Measurements from ENCODE around the gene ACTN4.

The ACTN4 gene

GRCh38 chr19:38711726-38712153 is 64.3 kb downstream of the ACTN4 start:
- TF ChIP-seq, protein P1, sequence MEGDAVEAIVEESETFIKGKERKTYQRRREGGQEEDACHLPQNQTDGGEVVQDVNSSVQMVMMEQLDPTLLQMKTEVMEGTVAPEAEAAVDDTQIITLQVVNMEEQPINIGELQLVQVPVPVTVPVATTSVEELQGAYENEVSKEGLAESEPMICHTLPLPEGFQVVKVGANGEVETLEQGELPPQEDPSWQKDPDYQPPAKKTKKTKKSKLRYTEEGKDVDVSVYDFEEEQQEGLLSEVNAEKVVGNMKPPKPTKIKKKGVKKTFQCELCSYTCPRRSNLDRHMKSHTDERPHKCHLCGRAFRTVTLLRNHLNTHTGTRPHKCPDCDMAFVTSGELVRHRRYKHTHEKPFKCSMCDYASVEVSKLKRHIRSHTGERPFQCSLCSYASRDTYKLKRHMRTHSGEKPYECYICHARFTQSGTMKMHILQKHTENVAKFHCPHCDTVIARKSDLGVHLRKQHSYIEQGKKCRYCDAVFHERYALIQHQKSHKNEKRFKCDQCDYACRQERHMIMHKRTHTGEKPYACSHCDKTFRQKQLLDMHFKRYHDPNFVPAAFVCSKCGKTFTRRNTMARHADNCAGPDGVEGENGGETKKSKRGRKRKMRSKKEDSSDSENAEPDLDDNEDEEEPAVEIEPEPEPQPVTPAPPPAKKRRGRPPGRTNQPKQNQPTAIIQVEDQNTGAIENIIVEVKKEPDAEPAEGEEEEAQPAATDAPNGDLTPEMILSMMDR (conservative IDR thresholded peaks at IDR 0.05), result no peak
- no peak overlapping the region for H3K27ac ChIP-seq

DNA sequence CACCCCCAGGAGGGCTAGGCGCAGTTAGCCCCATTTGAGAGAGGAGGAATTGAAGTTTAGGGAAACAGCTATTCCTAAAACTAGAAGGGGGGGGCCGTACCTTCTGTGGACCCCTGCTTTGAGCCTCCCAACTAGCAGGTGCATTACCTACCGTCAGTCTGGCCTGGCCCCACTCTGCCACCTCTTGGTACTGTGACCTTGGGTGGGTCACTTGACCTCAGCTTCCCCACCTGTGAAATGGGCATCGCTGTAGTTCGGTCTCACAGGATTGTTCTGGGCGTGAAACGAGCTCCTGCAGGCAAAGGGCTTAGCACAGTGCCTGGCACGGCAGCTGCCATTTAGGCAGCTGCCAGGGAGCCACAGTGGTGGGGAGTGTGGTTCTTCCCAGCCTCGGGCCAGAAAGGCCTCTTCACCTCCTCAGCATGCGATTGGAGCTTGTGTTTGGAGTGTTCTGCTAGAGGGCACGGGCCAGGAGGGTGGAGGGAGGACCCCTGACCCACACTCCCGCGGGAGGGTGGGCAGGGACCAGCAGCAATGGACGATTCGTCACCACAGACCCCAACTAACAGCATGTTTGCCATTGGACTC is 64.8 kb downstream of the ACTN4 start:
- no peak overlapping the region for H3K27ac ChIP-seq
- TF ChIP-seq, protein P1 (conservative IDR thresholded peaks at IDR 0.05), result no peak
- TF ChIP-seq ZFX (IDR thresholded peaks at IDR 0.05), result no peak

GRCh38 chr19:38713227-38713649 is 65.8 kb downstream of the ACTN4 start:
- no peak overlapping the region for H3K27ac ChIP-seq
- no peak for TF ChIP-seq ZFX (IDR thresholded peaks at IDR 0.05)
- TF ChIP-seq, protein P1 (conservative IDR thresholded peaks at IDR 0.05), result no peak

GRCh38 chr19:38713865-38714264 is 66.4 kb downstream of the ACTN4 start:
- TF ChIP-seq ZFX (IDR thresholded peaks at IDR 0.05), result no peak
- TF ChIP-seq, protein P1 (conservative IDR thresholded peaks at IDR 0.05), result no peak
- no peak overlapping the region for H3K27ac ChIP-seq

- TF ChIP-seq ZFX (IDR thresholded peaks at IDR 0.05), result no peak
- TF ChIP-seq, protein P1 (conservative IDR thresholded peaks at IDR 0.05), result no peak
These were observed 66.9 kb downstream of the ACTN4 start for GRCh38 chr19:38714354-38714778.

GRCh38 chr19:38715555-38715954 is 68.1 kb downstream of the ACTN4 start:
- no peak overlapping the region for H3K27ac ChIP-seq
- no peak for TF ChIP-seq ZFX (IDR thresholded peaks at IDR 0.05)
- TF ChIP-seq, protein P1 (conservative IDR thresholded peaks at IDR 0.05), result no peak

More at GRCh38 chr19:38714354-38714778, 66.9 kb downstream of the ACTN4 start:
- no peak overlapping the region for H3K27ac ChIP-seq

DNA sequence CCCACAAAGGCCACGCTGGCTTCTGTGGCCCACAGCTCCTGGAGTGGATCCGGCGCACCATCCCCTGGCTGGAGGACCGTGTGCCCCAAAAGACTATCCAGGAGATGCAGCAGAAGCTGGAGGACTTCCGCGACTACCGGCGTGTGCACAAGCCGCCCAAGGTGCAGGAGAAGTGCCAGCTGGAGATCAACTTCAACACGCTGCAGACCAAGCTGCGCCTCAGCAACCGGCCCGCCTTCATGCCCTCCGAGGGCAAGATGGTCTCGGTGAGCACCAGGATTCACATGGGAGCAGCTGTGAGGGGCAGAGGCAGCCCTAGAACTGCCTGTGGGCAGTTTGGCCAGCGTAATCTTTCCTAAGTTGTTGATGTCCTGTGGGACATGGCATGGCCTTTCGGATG is 69.6 kb downstream of the ACTN4 start:
- H3K27ac ChIP-seq, result no peak overlapping the region
- TF ChIP-seq ZFX (IDR thresholded peaks at IDR 0.05), result no peak
- TF ChIP-seq, protein P1 (conservative IDR thresholded peaks at IDR 0.05), result no peak

Measured in C4-2B (cell line).